Parathyroid adenoma (tissue), 2 donors: ENCODE results near the gene CNP.

Experiments used
- H2AFZ ChIP-seq: fragments of 300-600 bp; sonication (generic); one replicate; pipeline ENCODE4 v1.7.0; 2017; ENCODE audit warnings: antibody characterized with exemption, mild to moderate bottlenecking
- H3K27ac ChIP-seq: fragments of 300-600 bp; sonication (generic); one replicate; pipeline ENCODE4 v1.7.0; 2017
- H3K27me3 ChIP-seq: fragments of 300-600 bp; sonication (generic); one replicate; pipeline ENCODE4 v1.7.0; 2017; ENCODE audit warnings: low read length; ENCODE audit not compliant: control insufficient read depth, insufficient read depth
- H3K36me3 ChIP-seq: fragments of 300-600 bp; sonication (generic); one replicate; pipeline ENCODE4 v1.7.0; 2017; ENCODE audit warnings: low read length; ENCODE audit not compliant: control insufficient read depth, insufficient read depth
- H3K4me1 ChIP-seq: fragments of 300-600 bp; sonication (generic); one replicate; pipeline ENCODE4 v1.7.0; 2017; ENCODE audit warnings: control low read depth
- H3K4me2 ChIP-seq: fragments of 300-600 bp; sonication (generic); one replicate; pipeline ENCODE4 v1.7.0; 2017; ENCODE audit warnings: low read length
- H3K4me3 ChIP-seq: fragments of 300-600 bp; sonication (generic); one replicate; pipeline ENCODE4 v1.7.0; 2017; ENCODE audit warnings: low read depth, low read length
- H3K79me2 ChIP-seq: fragments of 300-600 bp; sonication (generic); one replicate; pipeline ENCODE4 v1.7.0; 2017; ENCODE audit warnings: control low read depth
- H3K9ac ChIP-seq: fragments of 300-600 bp; sonication (generic); one replicate; pipeline ENCODE4 v1.7.0; 2017; ENCODE audit warnings: mild to moderate bottlenecking
- H3K9me3 ChIP-seq: fragments of 300-600 bp; sonication (generic); one replicate; pipeline ENCODE4 v1.7.0; 2017; ENCODE audit warnings: low read length; ENCODE audit not compliant: control insufficient read depth
- TF ChIP-seq, protein P1 (sequence below): fragments of 300-600 bp; sonication (generic); IDR thresholded peaks from one replicate; pipeline ENCODE4 v1.7.0; 2017; ENCODE audit warnings: antibody characterized with exemption, mild to moderate bottlenecking
- donor health status: primary hyperparathyroidism.

CNP gene

DNA sequence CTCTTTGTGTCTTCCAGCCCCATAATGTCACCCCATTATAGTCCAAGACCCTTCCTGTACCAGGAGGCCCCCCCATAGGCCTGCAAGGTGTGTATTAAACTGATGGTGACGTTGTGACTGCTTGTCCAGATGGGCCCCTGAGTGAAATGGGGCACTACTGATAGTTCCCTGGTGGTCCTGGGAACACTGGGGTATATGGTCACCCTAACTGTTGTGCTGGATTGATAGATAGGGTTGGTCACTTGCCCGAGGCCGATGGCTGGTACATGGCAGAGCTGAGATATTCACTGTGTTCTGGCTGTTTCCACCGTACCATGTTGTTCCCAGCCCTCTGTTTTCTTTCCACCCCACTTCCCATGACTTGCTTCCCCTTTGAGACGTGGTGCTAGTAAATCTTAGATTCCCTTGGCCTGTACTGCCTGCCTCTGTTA, 4.3 kb downstream of the CNP start:
- Histone ChIP-seq H3K79me2 (no peaks in the 10 kb centered on the region), H3K4me3 (no peak overlapping the region), H3K27me3 (no peaks in the 10 kb centered on the region), H3K4me1 (peaks cover 2% of the 10 kb centered on the region), H2AFZ (no peak overlapping the region), H3K9me3 (no peaks in the 10 kb centered on the region), H3K9ac (no peak overlapping the region), H3K4me2 (no peak overlapping the region), H3K36me3 (no peaks in the 10 kb centered on the region), H3K27ac (no peak overlapping the region)
- TF ChIP-seq, protein P1, sequence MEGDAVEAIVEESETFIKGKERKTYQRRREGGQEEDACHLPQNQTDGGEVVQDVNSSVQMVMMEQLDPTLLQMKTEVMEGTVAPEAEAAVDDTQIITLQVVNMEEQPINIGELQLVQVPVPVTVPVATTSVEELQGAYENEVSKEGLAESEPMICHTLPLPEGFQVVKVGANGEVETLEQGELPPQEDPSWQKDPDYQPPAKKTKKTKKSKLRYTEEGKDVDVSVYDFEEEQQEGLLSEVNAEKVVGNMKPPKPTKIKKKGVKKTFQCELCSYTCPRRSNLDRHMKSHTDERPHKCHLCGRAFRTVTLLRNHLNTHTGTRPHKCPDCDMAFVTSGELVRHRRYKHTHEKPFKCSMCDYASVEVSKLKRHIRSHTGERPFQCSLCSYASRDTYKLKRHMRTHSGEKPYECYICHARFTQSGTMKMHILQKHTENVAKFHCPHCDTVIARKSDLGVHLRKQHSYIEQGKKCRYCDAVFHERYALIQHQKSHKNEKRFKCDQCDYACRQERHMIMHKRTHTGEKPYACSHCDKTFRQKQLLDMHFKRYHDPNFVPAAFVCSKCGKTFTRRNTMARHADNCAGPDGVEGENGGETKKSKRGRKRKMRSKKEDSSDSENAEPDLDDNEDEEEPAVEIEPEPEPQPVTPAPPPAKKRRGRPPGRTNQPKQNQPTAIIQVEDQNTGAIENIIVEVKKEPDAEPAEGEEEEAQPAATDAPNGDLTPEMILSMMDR: no peak

DNA sequence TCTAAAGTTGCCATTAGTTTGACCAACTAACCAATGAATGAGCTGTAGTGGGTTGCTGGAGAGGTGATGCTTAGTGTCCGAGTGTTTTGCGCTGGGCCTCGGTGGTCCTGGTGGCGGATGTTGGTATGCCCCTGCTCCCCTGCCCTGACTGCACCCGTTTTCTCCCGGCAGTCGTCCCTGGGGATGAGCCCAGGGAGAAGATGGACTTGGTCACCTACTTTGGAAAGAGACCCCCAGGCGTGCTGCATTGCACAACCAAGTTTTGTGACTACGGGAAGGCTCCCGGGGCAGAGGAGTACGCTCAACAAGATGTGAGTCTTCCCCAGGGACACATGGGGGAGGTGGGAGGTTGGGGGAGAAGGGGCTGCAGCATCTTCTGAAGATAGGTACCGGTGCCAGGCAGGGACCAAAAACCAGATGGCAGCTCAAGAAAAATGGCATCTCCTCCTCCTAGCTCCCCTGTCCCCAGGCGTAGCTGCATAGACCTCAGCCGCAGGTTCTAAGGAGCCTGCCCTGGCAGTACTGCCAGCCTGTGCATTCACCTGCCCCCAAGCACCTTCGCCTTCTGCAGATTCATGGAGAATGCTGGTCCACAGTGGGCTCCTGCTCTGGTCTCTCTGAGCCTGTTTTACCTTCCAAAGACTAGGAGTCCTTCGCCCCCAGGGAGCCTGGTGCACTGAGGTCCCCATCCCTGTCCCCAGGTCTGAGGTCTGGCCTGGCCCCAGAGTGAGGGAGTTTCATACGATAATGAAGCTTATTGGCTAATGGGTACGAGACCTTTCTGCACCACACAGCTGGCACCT, 5.3 kb downstream of the CNP start:
- H3K4me1 ChIP-seq: peaks cover 2% of the 10 kb centered on the region
- H3K27ac ChIP-seq: no peak overlapping the region
- no peak overlapping the region for H2AFZ ChIP-seq
- H3K79me2 ChIP-seq: no peaks in the 10 kb centered on the region
- no peak overlapping the region for H3K4me3 ChIP-seq
- H3K27me3 ChIP-seq: no peaks in the 10 kb centered on the region
- no peaks in the 10 kb centered on the region for H3K36me3 ChIP-seq
- H3K4me2 ChIP-seq: no peak overlapping the region
- TF ChIP-seq, protein P1: no peak
- no peak overlapping the region for H3K9ac ChIP-seq
- no peaks in the 10 kb centered on the region for H3K9me3 ChIP-seq

DNA sequence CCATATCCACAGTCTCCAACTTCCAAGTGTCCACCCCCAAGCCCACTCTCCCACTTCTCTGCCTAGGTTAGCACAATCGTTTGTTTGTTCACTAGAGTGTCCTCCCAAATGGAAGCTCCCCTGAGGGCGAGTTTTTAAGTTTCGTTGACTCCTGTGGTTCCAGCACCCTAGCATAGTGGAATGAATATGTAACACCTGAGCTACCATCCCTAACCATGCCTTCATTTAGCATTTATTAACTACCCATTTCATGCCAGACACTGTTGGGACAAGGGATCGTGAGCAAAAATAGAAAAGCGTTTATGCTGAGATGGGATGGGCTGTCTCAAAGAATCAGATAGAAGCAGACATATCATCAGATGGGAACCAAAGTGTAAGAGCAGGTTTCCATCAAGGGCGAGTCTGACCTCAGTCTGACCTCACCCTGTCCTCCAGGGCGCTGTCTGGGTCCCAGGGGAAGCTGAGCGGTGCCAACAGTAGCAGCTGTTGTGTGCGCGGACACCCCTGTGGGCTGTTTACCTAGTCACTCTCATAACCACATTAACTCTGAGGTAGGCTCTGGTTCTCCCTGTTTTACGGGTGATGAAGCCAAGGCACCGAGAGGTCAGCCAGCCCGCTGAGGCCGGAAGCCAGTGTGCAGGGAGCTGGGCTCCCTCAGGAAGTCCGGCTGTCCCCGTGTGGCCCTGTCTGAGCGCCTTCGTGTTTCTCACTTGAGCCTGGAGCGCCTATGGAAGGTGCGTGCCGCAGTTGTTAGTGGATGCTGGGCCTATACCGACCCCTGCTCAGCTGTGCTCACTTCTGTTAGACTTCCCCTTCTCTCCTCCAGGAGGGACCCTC, 6.2 kb downstream of the CNP start:
- H3K9ac ChIP-seq: no peak overlapping the region
- no peak overlapping the region for H3K4me2 ChIP-seq
- TF ChIP-seq, protein P1: no peak
- H3K4me1 ChIP-seq: peaks cover 2% of the 10 kb centered on the region
- H3K9me3 ChIP-seq: no peaks in the 10 kb centered on the region
- H2AFZ ChIP-seq: no peak overlapping the region
- H3K36me3 ChIP-seq: no peaks in the 10 kb centered on the region
- no peaks in the 10 kb centered on the region for H3K27me3 ChIP-seq
- no peaks in the 10 kb centered on the region for H3K79me2 ChIP-seq
- H3K4me3 ChIP-seq: no peak overlapping the region
- H3K27ac ChIP-seq: no peak overlapping the region

DNA sequence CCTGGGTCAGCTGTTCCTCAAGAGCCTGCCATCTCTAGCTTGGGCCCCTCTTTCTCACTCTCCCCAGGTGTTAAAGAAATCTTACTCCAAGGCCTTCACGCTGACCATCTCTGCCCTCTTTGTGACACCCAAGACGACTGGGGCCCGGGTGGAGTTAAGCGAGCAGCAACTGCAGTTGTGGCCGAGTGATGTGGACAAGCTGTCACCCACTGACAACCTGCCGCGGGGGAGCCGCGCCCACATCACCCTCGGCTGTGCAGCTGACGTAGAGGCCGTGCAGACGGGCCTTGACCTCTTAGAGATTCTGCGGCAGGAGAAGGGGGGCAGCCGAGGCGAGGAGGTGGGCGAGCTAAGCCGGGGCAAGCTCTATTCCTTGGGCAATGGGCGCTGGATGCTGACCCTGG, 6.8 kb downstream of the CNP start:
- Histone ChIP-seq H3K27ac (no peak overlapping the region), H3K4me1 (peaks cover 2% of the 10 kb centered on the region), H2AFZ (no peak overlapping the region), H3K9me3 (no peaks in the 10 kb centered on the region), H3K79me2 (no peaks in the 10 kb centered on the region), H3K36me3 (no peaks in the 10 kb centered on the region), H3K4me3 (no peak overlapping the region), H3K4me2 (no peak overlapping the region), H3K27me3 (no peaks in the 10 kb centered on the region), H3K9ac (no peak overlapping the region)
- TF ChIP-seq, protein P1: no peak
